Activated naive CD4-positive, alpha-beta T cell treated with anti-CD3 and anti-CD28 coated beads for 36 hours (primary cell): ENCODE data around the gene FTSJ1. TPM values are rescaled to one million over a fixed set of nuclear protein-coding genes. Genes with fewer than 3 reads are reported as not detected.

Source experiments
- CTCF ChIA-PET: fragments of 350-600 bp; sonication (Branson Sonifier 250); formaldehyde crosslinking; loops from one replicate; lab custom pipeline; 2021; ENCODE audit warnings: antibody characterized with exemption; lab: Charles Lee
- DNase-seq: peaks from one replicate; pipeline ENCODE4 v3.0.0-alpha.2; 2020
- H3K27ac Mint-ChIP-seq: one replicate; pipeline ENCODE4 v1.8.0; 2021; ENCODE audit warnings: mild to moderate bottlenecking, mixed read lengths
- H3K27me3 Mint-ChIP-seq: one replicate; pipeline ENCODE4 v1.8.0; 2021; ENCODE audit warnings: low read depth, mixed read lengths
- H3K36me3 Mint-ChIP-seq: one replicate; pipeline ENCODE4 v1.8.0; 2021; ENCODE audit warnings: low read depth, mixed read lengths
- H3K4me1 Mint-ChIP-seq: one replicate; pipeline ENCODE4 v1.8.0; 2021; ENCODE audit warnings: low read depth, mixed read lengths
- H3K4me3 Mint-ChIP-seq: one replicate; pipeline ENCODE4 v1.8.0; 2021; ENCODE audit warnings: mild to moderate bottlenecking, moderate library complexity, mixed read lengths
- H3K9me3 Mint-ChIP-seq: one replicate; pipeline ENCODE4 v1.8.0; 2021; ENCODE audit warnings: mixed read lengths
- intact Hi-C: fragments of 100-400 bp; cut with micrococcal nuclease; formaldehyde crosslinking; loops from one replicate; pipeline ENCODE4 v1.15.1; 2023
- total RNA-seq, 2 experiments: library from RNA; stranded (reverse); gene quantifications; one replicate each; pipeline ENCODE4 v1.2.3, GENCODE V29; 2021

The FTSJ1 gene
- total RNA-seq, 2 experiments from 2014 or later = 66.2 to 66.8 TPM

DNA sequence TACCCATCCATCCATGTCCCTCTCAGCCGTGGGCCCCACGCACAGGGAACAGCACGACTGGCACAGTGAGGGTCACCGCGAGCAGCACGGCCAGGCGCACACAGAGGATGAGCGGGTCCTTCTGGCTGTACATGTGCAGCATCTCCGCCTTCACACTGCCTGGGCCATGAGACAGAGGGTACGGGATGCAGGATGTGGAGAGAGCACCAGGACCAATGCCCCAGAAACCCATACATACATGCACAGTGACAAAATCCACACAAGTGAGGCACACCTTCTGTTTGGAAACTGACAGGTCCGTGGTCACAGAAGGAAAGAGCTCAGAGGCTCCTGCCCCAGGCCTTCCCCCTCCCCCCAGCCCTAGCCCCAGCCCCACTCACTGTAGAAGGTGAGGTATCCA is 15.4 kb upstream of the FTSJ1 start:
- Mint-ChIP-seq H3K4me1 (peaks cover 29% of the 10 kb centered on the region), H3K9me3 (no peaks in the 10 kb centered on the region), H3K36me3 (peaks cover 46% of the 10 kb centered on the region), H3K4me3 (no peak overlapping the region), H3K27ac (no peak overlapping the region), H3K27me3 (no peaks in the 10 kb centered on the region)
- no peak for DNase-seq
- CTCF ChIA-PET = no interaction called here
- intact Hi-C loops = no loop called here

DNA sequence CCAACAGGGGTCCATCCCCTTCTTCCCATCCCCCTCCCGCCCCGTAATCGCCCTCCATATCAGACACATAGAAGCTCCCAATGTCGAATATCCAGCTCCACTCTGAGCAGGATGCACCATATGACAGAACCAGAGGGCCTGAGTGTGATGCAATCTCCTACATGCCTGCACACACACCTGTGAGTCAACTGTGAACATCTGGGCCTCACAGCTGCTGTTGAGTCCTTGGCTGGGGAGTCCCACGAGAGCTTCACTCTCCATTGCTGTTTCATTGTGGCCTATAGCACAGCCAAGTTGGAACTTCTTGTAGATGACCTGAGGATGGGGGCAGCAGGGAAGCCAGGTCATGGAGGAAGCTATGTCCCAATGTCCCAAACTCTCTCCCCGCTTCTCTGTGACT is 14.2 kb upstream of the FTSJ1 start:
- CTCF ChIA-PET = no interaction called here
- Mint-ChIP-seq H3K9me3 (no peaks in the 10 kb centered on the region), H3K36me3 (peaks cover 55% of the 10 kb centered on the region), H3K27ac (peak overlapping the region; percentile 41), H3K4me3 (no peak overlapping the region), H3K27me3 (no peaks in the 10 kb centered on the region), H3K4me1 (peaks cover 40% of the 10 kb centered on the region)
- DNase-seq = peak; percentile 60
- intact Hi-C loops = no loop called here

- CTCF ChIA-PET = interaction anchor here (1.3 kb wide), 1 partner anchor 29 kb away, joined by 3 read pairs; no protein-coding TSS in a partner anchor
- peak overlapping the region; percentile 10 for H3K4me3 Mint-ChIP-seq
Observed at GRCh38 chrX:48465336-48465933, 10.6 kb upstream of the FTSJ1 start.

DNA sequence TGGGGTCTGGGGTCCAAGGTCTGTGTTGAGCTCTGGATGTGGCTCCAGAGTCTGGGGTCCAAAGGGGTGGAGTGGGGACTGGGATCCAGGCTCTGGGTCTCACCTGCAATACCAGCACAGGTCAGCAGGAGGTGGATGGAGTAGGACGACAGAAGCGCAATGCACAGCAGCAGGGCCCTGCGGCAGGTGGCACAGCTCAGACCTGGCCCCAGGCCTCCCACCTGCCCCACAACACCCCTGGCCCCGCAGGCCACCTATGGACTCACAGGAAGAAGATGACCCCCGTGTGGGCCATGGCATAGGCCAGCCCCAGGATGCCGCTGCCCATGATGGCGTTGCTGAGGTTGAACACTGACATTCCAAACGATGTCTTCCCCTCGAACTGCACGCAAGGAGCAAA is 9.3 kb upstream of the FTSJ1 start:
- peak; percentile 43 for DNase-seq
- H3K9me3 Mint-ChIP-seq = no peaks in the 10 kb centered on the region
- no peak overlapping the region for H3K27ac Mint-ChIP-seq
- H3K4me3 Mint-ChIP-seq = peak overlapping the region; percentile 96
- intact Hi-C loops = no loop called here
- peaks cover 43% of the 10 kb centered on the region for H3K36me3 Mint-ChIP-seq
- H3K4me1 Mint-ChIP-seq = peaks cover 47% of the 10 kb centered on the region
- H3K27me3 Mint-ChIP-seq = no peaks in the 10 kb centered on the region
- CTCF ChIA-PET = interaction anchor here (1.3 kb wide), 1 partner anchor 28 kb away, joined by 3 read pairs; no protein-coding TSS in a partner anchor

More at GRCh38 chrX:48465336-48465933, 10.6 kb upstream of the FTSJ1 start:
- Mint-ChIP-seq H3K27ac (peak overlapping the region; percentile 30), H3K9me3 (no peaks in the 10 kb centered on the region), H3K27me3 (no peaks in the 10 kb centered on the region), H3K36me3 (peaks cover 50% of the 10 kb centered on the region), H3K4me1 (peaks cover 51% of the 10 kb centered on the region)
- no peak for DNase-seq
- intact Hi-C loops = no loop called here

- DNase-seq = no peak
- no peak overlapping the region for H3K27ac Mint-ChIP-seq
- H3K4me1 Mint-ChIP-seq = peaks cover 43% of the 10 kb centered on the region
- H3K9me3 Mint-ChIP-seq = no peaks in the 10 kb centered on the region
- peak overlapping the region; percentile 96 for H3K4me3 Mint-ChIP-seq
- CTCF ChIA-PET = interaction anchor here (0.6 kb wide), 1 partner anchor 118 kb away, joined by 6 read pairs; no protein-coding TSS in a partner anchor
- H3K27me3 Mint-ChIP-seq = no peaks in the 10 kb centered on the region
- H3K36me3 Mint-ChIP-seq = peaks cover 39% of the 10 kb centered on the region
- intact Hi-C loops = no loop called here
Observed at GRCh38 chrX:48467281-48467761, 8.7 kb upstream of the FTSJ1 start.

DNA sequence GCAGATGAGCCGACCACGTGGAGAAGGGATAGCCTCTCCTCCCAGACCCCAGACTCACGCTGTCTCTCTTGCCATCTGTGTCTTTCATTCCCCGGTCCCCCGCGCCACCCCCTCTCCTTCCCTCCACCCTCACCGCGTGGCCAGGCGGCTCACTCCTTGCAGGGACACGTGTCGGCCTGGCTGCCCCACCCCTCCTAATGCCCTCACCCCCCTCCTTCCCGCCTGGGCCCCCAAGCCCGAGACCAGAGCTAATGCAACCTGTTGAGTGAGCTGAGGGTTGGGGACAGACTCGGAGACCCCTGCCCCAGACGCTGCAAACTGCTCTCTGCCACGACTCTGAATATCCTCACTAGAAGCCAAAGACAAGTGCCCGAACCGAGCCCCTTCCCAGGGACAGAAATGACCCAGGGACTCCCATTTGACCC is 7.7 kb upstream of the FTSJ1 start:
- peak overlapping the region; percentile 95 for H3K27ac Mint-ChIP-seq
- H3K4me1 Mint-ChIP-seq = peaks cover 36% of the 10 kb centered on the region
- intact Hi-C loops = no loop called here
- H3K9me3 Mint-ChIP-seq = no peaks in the 10 kb centered on the region
- peak; percentile 48 for DNase-seq
- no peaks in the 10 kb centered on the region for H3K27me3 Mint-ChIP-seq
- peak overlapping the region; percentile 96 for H3K4me3 Mint-ChIP-seq
- CTCF ChIA-PET = interaction anchor here (0.6 to 1.2 kb wide), 2 partner anchors 71 to 580 kb away, joined by 3 to 4 read pairs; no protein-coding TSS in a partner anchor
- peaks cover 33% of the 10 kb centered on the region for H3K36me3 Mint-ChIP-seq

GRCh38 chrX:48468693-48469691 is 7.0 kb upstream of the FTSJ1 start:
- Mint-ChIP-seq H3K4me3 (peak overlapping the region; percentile 96), H3K9me3 (no peaks in the 10 kb centered on the region), H3K27ac (peak overlapping the region; percentile 95), H3K36me3 (peaks cover 31% of the 10 kb centered on the region), H3K4me1 (peaks cover 34% of the 10 kb centered on the region), H3K27me3 (no peaks in the 10 kb centered on the region)
- intact Hi-C loops = loop anchor here (1.0 kb wide), 1 partner anchor 386 kb away; no protein-coding TSS in a partner anchor
- CTCF ChIA-PET = interaction anchor here (0.7 to 1.2 kb wide), 4 partner anchors 9 to 388 kb away, joined by 3 to 5 read pairs (median 4); no protein-coding TSS in a partner anchor
- DNase-seq = peak; percentile 70

GRCh38 chrX:48470110-48470832 is 5.7 kb upstream of the FTSJ1 start, which contains the start of gene SLC38A5:
Gene SLC38A5 (minus strand): TSS chrX:48470260. CDS start chrX:48467924, 2,336 bp downstream.
- no peak for DNase-seq
- Mint-ChIP-seq H3K36me3 (peaks cover 23% of the 10 kb centered on the region), H3K27ac (peak within 1 kb of the TSS; percentile 95), H3K27me3 (no peaks in the 10 kb centered on the region), H3K9me3 (no peaks in the 10 kb centered on the region), H3K4me3 (peak within 1 kb of the TSS; percentile 96), H3K4me1 (peaks cover 29% of the 10 kb centered on the region)
- CTCF ChIA-PET = no interaction called here
- intact Hi-C loops = loop anchor here (10.0 kb wide), 1 partner anchor 335 kb away; the partner anchor contains the start of gene HDAC6

GRCh38 chrX:48470833-48471118 is 5.2 kb upstream of the FTSJ1 start:
- H3K4me3 Mint-ChIP-seq = no peak overlapping the region
- H3K4me1 Mint-ChIP-seq = peaks cover 24% of the 10 kb centered on the region
- DNase-seq = no peak
- CTCF ChIA-PET = no interaction called here
- H3K27ac Mint-ChIP-seq = no peak overlapping the region
- H3K9me3 Mint-ChIP-seq = no peaks in the 10 kb centered on the region
- peaks cover 18% of the 10 kb centered on the region for H3K36me3 Mint-ChIP-seq
- intact Hi-C loops = loop anchor here (10.0 kb wide), 1 partner anchor 334 kb away; the partner anchor contains the start of gene HDAC6
- H3K27me3 Mint-ChIP-seq = no peaks in the 10 kb centered on the region

DNA sequence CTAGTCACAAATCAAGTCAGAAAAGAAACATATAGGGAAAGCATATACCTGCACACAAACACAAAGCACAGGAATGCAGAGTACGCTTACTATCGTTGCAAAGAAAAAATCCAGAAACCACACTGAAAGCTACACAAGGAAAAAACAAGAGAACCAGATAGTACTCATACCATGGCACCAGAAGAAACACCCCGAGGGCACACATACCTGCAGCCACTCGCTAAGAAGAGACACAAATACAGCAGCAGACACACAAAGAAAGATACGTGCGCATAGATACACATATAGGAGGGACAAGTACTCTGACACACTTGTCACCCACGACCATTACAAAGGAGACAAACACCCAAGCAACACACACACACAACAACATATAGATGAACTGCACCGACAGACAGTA is 4.5 kb upstream of the FTSJ1 start:
- Mint-ChIP-seq H3K4me1 (peaks cover 18% of the 10 kb centered on the region), H3K9me3 (no peaks in the 10 kb centered on the region), H3K36me3 (peaks cover 15% of the 10 kb centered on the region), H3K27ac (peak overlapping the region; percentile 54), H3K4me3 (no peak overlapping the region), H3K27me3 (no peaks in the 10 kb centered on the region)
- intact Hi-C loops = loop anchor here (10.0 kb wide), 1 partner anchor 333 kb away; the partner anchor contains the start of gene HDAC6
- CTCF ChIA-PET = no interaction called here
- no peak for DNase-seq

GRCh38 chrX:48472225-48472624 is 3.8 kb upstream of the FTSJ1 start:
- Mint-ChIP-seq H3K27ac (no peak overlapping the region), H3K4me3 (no peak overlapping the region), H3K36me3 (peaks cover 10% of the 10 kb centered on the region), H3K4me1 (peaks cover 17% of the 10 kb centered on the region), H3K9me3 (no peaks in the 10 kb centered on the region), H3K27me3 (no peaks in the 10 kb centered on the region)
- no peak for DNase-seq
- intact Hi-C loops = loop anchor here (10.0 kb wide), 1 partner anchor 333 kb away; the partner anchor contains the start of gene HDAC6
- CTCF ChIA-PET = no interaction called here
